ENCODE results near the gene TRPC6.

DNA sequence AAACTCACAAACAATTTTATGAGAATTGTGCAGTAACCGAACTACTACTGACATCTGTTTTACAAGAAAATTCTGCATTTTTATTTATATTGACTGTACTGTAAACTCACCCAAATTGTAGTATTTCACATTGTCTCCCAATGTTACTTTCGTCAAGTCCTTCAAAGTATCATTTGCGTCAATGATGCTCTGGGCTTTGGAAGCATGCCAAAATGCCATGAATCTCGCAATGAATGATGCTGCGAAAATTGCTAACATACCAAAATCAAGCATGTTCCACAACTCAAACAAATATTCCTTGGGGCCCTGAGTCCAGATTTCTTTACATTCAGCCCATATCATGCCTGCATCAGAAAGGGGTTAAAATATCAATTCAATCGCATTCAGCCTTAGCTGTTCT lies 107.6 kb downstream of the TRPC6 start:
- TF ChIP-seq CTCF (IDR thresholded peaks at IDR 0.05) (no peak), POLR2A (IDR thresholded peaks at IDR 0.05) (no peak)

All from heart left ventricle (tissue), 13 donors.